ENCODE measurements around the gene SEZ6L2. TPM values are rescaled to one million over a fixed set of nuclear protein-coding genes. Genes with fewer than 3 reads are reported as not detected.

Gene SEZ6L2
- total RNA-seq, 4 donors from 2014 or later: 0.20 to 1.7 (median 0.56) TPM

- intact Hi-C loops (cut with DNase I; ENCODE audit: low total_unique reads) (loop anchor here (1.0 to 10.0 kb wide), 6 partner anchors 37 to 161 kb away; partner anchors contain the start of genes ASPHD1, C16orf92, HIRIP3 and KCTD13), in situ Hi-C loops (cut with MboI; ENCODE audit: low sequenced_read_pairs in 4 of 4) (no loop called here)
- H3K27ac ChIP-seq: peak overlapping the region; percentile 87 to 96 (median 93)
- H3K9me3 ChIP-seq: no peaks in the 10 kb centered on the region
- TF ChIP-seq POLR2A (IDR thresholded peaks at IDR 0.05) (no peak), CTCF (IDR thresholded peaks at IDR 0.05 in 4 of 5, conservative IDR thresholded peaks at IDR 0.05 in 1 of 5) (no peak)
- no peak for DNase-seq
- H3K4me3 ChIP-seq: peak overlapping the region; percentile 40 to 81 (median 79)
- H3K4me1 ChIP-seq: peaks cover 18 to 20% of the 10 kb centered on the region in 2 donors
- ATAC-seq: no peak
- H3K27me3 ChIP-seq: no peaks in the 10 kb centered on the region
- H3K36me3 ChIP-seq: peaks cover 0 to 28% of the 10 kb centered on the region in 2 donors
Observed at GRCh38 chr16:29863669-29863984, 35.7 kb downstream of the SEZ6L2 start.

- Histone ChIP-seq H3K4me3 (peak within 1 kb of the TSS; percentile 78 to 98 (median 80)), H3K9me3 (no peaks in the 10 kb centered on the region), H3K27ac (peak within 1 kb of the TSS; percentile 87 to 96 (median 93)), H3K36me3 (peaks cover 0 to 33% of the 10 kb centered on the region in 2 donors), H3K4me1 (peaks cover 18 to 20% of the 10 kb centered on the region in 2 donors), H3K27me3 (no peaks in the 10 kb centered on the region)
- DNase-seq (peak; percentile 92 to 94), ATAC-seq (peak; percentile 99)
- TF ChIP-seq CTCF (IDR thresholded peaks at IDR 0.05 in 4 of 5, conservative IDR thresholded peaks at IDR 0.05 in 1 of 5): peak; percentile 32 to 64 (median 57)
- TF ChIP-seq POLR2A (IDR thresholded peaks at IDR 0.05): peak; percentile 36 to 41
- in situ Hi-C loops (cut with MboI; ENCODE audit: low sequenced_read_pairs in 4 of 4) (no loop called here), intact Hi-C loops (cut with DNase I; ENCODE audit: low total_unique reads) (loop anchor here (1.0 to 10.0 kb wide), 6 partner anchors 37 to 162 kb away; partner anchors contain the start of genes ASPHD1, C16orf92, HIRIP3 and KCTD13)
Observed at GRCh38 chr16:29862884-29863668, 36.3 kb downstream of the SEZ6L2 start, which contains the start of gene CDIPT. CDIPT (minus strand) TSS chr16:29863226; CDS start chr16:29862857, 369 bp downstream.

- intact Hi-C loops (cut with DNase I; ENCODE audit: low total_unique reads) (loop anchor here (2.0 to 10.0 kb wide), 2 partner anchors 72 to 162 kb away; partner anchors contain the start of genes C16orf92 and KIF22), in situ Hi-C loops (cut with MboI; ENCODE audit: low sequenced_read_pairs in 4 of 4) (no loop called here)
- Histone ChIP-seq H3K4me1 (peaks cover 18 to 20% of the 10 kb centered on the region in 2 donors), H3K9me3 (no peaks in the 10 kb centered on the region), H3K27me3 (no peaks in the 10 kb centered on the region), H3K36me3 (peaks cover 0 to 33% of the 10 kb centered on the region in 2 donors), H3K4me3 (peak overlapping the region; percentile 78 to 98 (median 80)), H3K27ac (peak overlapping the region; percentile 87 to 96 (median 93))
- DNase-seq: no peak
- ATAC-seq: no peak
- no peak for TF ChIP-seq POLR2A (IDR thresholded peaks at IDR 0.05)
- peak in 2 of 5 experiments; percentile 6 to 8 for TF ChIP-seq CTCF (IDR thresholded peaks at IDR 0.05 in 4 of 5, conservative IDR thresholded peaks at IDR 0.05 in 1 of 5)
Observed at GRCh38 chr16:29862383-29862883, 36.9 kb downstream of the SEZ6L2 start.

GRCh38 chr16:29860218-29860617 lies 39.1 kb downstream of the SEZ6L2 start:
- no peak for DNase-seq
- no peak for TF ChIP-seq POLR2A (IDR thresholded peaks at IDR 0.05)
- TF ChIP-seq CTCF (IDR thresholded peaks at IDR 0.05 in 4 of 5, conservative IDR thresholded peaks at IDR 0.05 in 1 of 5): no peak

More at GRCh38 chr16:29860218-29860617, 39.1 kb downstream of the SEZ6L2 start:
- Histone ChIP-seq H3K4me1 (peaks cover 18 to 20% of the 10 kb centered on the region in 2 donors), H3K9me3 (no peaks in the 10 kb centered on the region), H3K4me3 (no peak overlapping the region), H3K27ac (no peak overlapping the region), H3K36me3 (peaks cover 0 to 33% of the 10 kb centered on the region in 2 donors), H3K27me3 (no peaks in the 10 kb centered on the region)
- intact Hi-C loops (cut with DNase I; ENCODE audit: low total_unique reads): loop anchor here (10.0 kb wide), 1 partner anchor 165 kb away; the partner anchor contains the start of gene C16orf92
- in situ Hi-C loops (cut with MboI; ENCODE audit: low sequenced_read_pairs in 4 of 4): no loop called here
- no peak for ATAC-seq

Measured in gastrocnemius medialis (tissue), 4 donors.